Astrocyte (in vitro differentiated cells and primary cell): ENCODE measurements around the gene ARHGEF10L. TPM values are rescaled to one million over a fixed set of nuclear protein-coding genes. Genes with fewer than 3 reads are reported as not detected.

Experiments
- DNase-seq: peaks from one replicate; pipeline ENCODE4 v3.0.0-alpha.2; 2010; ENCODE audit warnings: low read depth
- FAIRE-seq: peaks from 2 replicates; lab custom pipeline; 2011; peaks lifted over from hg19 to GRCh38; lab: Jason Lieb, UNC
- H2AFZ ChIP-seq: 2 replicates; pipeline ENCODE4 v1.6.0; 2012; ENCODE audit warnings: low read depth, low read length, inconsistent platforms
- H3K27ac ChIP-seq: 2 replicates; pipeline ENCODE4 v1.5.1; 2011; ENCODE audit warnings: low read depth, low read length, inconsistent platforms
- H3K27me3 ChIP-seq: 2 replicates; pipeline ENCODE4 v1.6.0; 2011; ENCODE audit warnings: low read length, inconsistent platforms; ENCODE audit not compliant: insufficient read depth
- H3K36me3 ChIP-seq: 2 replicates; pipeline ENCODE4 v1.5.1; 2011; ENCODE audit warnings: low read length, inconsistent platforms; ENCODE audit not compliant: insufficient read depth
- H3K4me1 ChIP-seq: 2 replicates; pipeline ENCODE4 v1.5.1; 2011; ENCODE audit warnings: low read length, inconsistent platforms; ENCODE audit not compliant: insufficient read depth
- H3K4me2 ChIP-seq: 2 replicates; pipeline ENCODE4 v1.6.0; 2012; ENCODE audit warnings: low read length, inconsistent platforms
- H3K4me3 ChIP-seq: 2 replicates; pipeline ENCODE4 v1.5.1; 2011; ENCODE audit warnings: low read depth, mild to moderate bottlenecking, low read length, inconsistent platforms; ENCODE audit not compliant: insufficient read depth
- H3K79me2 ChIP-seq: 2 replicates; pipeline ENCODE4 v1.6.0; 2012; ENCODE audit warnings: mild to moderate bottlenecking, low read length, inconsistent platforms; ENCODE audit not compliant: insufficient read depth
- H3K9ac ChIP-seq: 2 replicates; pipeline ENCODE4 v1.6.0; 2012; ENCODE audit warnings: mild to moderate bottlenecking, low read length, inconsistent platforms
- H3K9me3 ChIP-seq: 2 replicates; pipeline ENCODE4 v1.5.1; 2012; ENCODE audit warnings: low read depth, mild to moderate bottlenecking, low read length, inconsistent platforms; ENCODE audit not compliant: insufficient read depth
- H4K20me1 ChIP-seq: 2 replicates; pipeline ENCODE4 v1.6.0; 2012; ENCODE audit warnings: low read length, inconsistent platforms; ENCODE audit not compliant: insufficient read depth
- H3K27ac Mint-ChIP-seq: one replicate; pipeline ENCODE4 v1.8.0; 2021; ENCODE audit warnings: mild to moderate bottlenecking, mixed read lengths; ENCODE audit not compliant: unreplicated experiment
- H3K27me3 Mint-ChIP-seq: one replicate; pipeline ENCODE4 v1.8.0; 2021; ENCODE audit warnings: low read depth, mixed read lengths; ENCODE audit not compliant: unreplicated experiment
- H3K36me3 Mint-ChIP-seq: one replicate; pipeline ENCODE4 v1.8.0; 2021; ENCODE audit warnings: low read depth, mixed read lengths; ENCODE audit not compliant: unreplicated experiment
- H3K4me1 Mint-ChIP-seq: one replicate; pipeline ENCODE4 v1.8.0; 2021; ENCODE audit warnings: low read depth, mixed read lengths; ENCODE audit not compliant: unreplicated experiment
- H3K4me3 Mint-ChIP-seq: one replicate; pipeline ENCODE4 v1.8.0; 2021; ENCODE audit warnings: mild to moderate bottlenecking, moderate library complexity, mixed read lengths; ENCODE audit not compliant: unreplicated experiment
- H3K9me3 Mint-ChIP-seq: one replicate; pipeline ENCODE4 v1.8.0; 2021; ENCODE audit warnings: mild to moderate bottlenecking, mixed read lengths; ENCODE audit not compliant: unreplicated experiment
- EZH2 ChIP-seq: IDR thresholded peaks from 2 replicates; pipeline ENCODE4 v1.6.1; 2012; ENCODE audit warnings: mild to moderate bottlenecking, low read length, inconsistent platforms; ENCODE audit not compliant: insufficient read depth
- total RNA-seq: library from RNA; stranded (reverse); gene quantifications from 2 replicates; pipeline ENCODE4 v1.2.1, GENCODE V29; 2021
- TF ChIP-seq, protein P1 (sequence below): IDR thresholded peaks from 2 replicates; pipeline ENCODE4 v1.5.1; 2011; ENCODE audit warnings: low read depth, mild to moderate bottlenecking, inconsistent platforms, low read length, moderate library complexity; ENCODE audit not compliant: insufficient read depth

Gene ARHGEF10L
- total RNA-seq, 1 donor from 2014 or later: 14.2 TPM

DNA sequence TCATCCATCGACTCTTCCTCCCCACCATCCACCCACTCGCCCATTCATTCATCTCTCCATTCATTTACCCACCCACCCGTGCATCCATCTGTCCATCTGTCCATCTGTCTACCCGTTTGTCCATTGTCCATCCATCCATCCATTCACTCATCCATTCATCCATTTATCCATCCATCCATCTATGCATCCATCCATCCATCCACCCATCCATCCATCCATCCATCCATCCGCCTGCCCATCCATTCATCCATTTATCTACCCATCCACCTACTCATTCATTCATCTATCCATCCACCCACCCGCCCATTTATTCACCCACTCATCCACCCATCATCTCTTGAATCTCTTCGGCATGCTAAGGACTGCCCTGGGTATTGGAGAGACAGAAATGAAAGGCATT, 18.5 kb downstream of the ARHGEF10L start:
- Mint-ChIP-seq H3K9me3 (no peaks in the 10 kb centered on the region), H3K27ac (no peak overlapping the region), H3K4me3 (no peak overlapping the region), H3K27me3 (no peaks in the 10 kb centered on the region), H3K4me1 (peaks cover 24% of the 10 kb centered on the region), H3K36me3 (no peaks in the 10 kb centered on the region)
- H3K9ac ChIP-seq: no peak overlapping the region
- H3K36me3 ChIP-seq: no peaks in the 10 kb centered on the region
- no peak overlapping the region for H3K27ac ChIP-seq
- TF ChIP-seq, protein P1, sequence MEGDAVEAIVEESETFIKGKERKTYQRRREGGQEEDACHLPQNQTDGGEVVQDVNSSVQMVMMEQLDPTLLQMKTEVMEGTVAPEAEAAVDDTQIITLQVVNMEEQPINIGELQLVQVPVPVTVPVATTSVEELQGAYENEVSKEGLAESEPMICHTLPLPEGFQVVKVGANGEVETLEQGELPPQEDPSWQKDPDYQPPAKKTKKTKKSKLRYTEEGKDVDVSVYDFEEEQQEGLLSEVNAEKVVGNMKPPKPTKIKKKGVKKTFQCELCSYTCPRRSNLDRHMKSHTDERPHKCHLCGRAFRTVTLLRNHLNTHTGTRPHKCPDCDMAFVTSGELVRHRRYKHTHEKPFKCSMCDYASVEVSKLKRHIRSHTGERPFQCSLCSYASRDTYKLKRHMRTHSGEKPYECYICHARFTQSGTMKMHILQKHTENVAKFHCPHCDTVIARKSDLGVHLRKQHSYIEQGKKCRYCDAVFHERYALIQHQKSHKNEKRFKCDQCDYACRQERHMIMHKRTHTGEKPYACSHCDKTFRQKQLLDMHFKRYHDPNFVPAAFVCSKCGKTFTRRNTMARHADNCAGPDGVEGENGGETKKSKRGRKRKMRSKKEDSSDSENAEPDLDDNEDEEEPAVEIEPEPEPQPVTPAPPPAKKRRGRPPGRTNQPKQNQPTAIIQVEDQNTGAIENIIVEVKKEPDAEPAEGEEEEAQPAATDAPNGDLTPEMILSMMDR: no peak
- no peak for TF ChIP-seq EZH2
- H3K4me2 ChIP-seq: no peak overlapping the region
- H3K9me3 ChIP-seq: no peaks in the 10 kb centered on the region
- peaks cover 23% of the 10 kb centered on the region for H3K4me1 ChIP-seq
- FAIRE-seq: no peak
- H4K20me1 ChIP-seq: peaks cover 29% of the 10 kb centered on the region
- no peak overlapping the region for H2AFZ ChIP-seq
- H3K4me3 ChIP-seq: no peak overlapping the region
- H3K79me2 ChIP-seq: peaks cover 23% of the 10 kb centered on the region
- DNase-seq: no peak
- H3K27me3 ChIP-seq: no peaks in the 10 kb centered on the region

- H3K36me3 ChIP-seq: no peaks in the 10 kb centered on the region
- no peaks in the 10 kb centered on the region for H3K9me3 ChIP-seq
- H3K27me3 ChIP-seq: no peaks in the 10 kb centered on the region
- H3K9ac ChIP-seq: no peak overlapping the region
- no peak overlapping the region for H2AFZ ChIP-seq
- Mint-ChIP-seq H3K27me3 (no peaks in the 10 kb centered on the region), H3K4me3 (no peak overlapping the region), H3K36me3 (no peaks in the 10 kb centered on the region), H3K9me3 (no peaks in the 10 kb centered on the region), H3K27ac (no peak overlapping the region), H3K4me1 (peaks cover 24% of the 10 kb centered on the region)
- peaks cover 31% of the 10 kb centered on the region for H4K20me1 ChIP-seq
- DNase-seq (no peak), FAIRE-seq (no peak)
- peaks cover 28% of the 10 kb centered on the region for H3K79me2 ChIP-seq
- TF ChIP-seq EZH2: no peak
- TF ChIP-seq, protein P1: no peak
- H3K4me2 ChIP-seq: no peak overlapping the region
- H3K4me1 ChIP-seq: peaks cover 22% of the 10 kb centered on the region
- H3K4me3 ChIP-seq: no peak overlapping the region
- H3K27ac ChIP-seq: no peak overlapping the region
Observed at GRCh38 chr1:17558541-17558940, 19.0 kb downstream of the ARHGEF10L start.

DNA sequence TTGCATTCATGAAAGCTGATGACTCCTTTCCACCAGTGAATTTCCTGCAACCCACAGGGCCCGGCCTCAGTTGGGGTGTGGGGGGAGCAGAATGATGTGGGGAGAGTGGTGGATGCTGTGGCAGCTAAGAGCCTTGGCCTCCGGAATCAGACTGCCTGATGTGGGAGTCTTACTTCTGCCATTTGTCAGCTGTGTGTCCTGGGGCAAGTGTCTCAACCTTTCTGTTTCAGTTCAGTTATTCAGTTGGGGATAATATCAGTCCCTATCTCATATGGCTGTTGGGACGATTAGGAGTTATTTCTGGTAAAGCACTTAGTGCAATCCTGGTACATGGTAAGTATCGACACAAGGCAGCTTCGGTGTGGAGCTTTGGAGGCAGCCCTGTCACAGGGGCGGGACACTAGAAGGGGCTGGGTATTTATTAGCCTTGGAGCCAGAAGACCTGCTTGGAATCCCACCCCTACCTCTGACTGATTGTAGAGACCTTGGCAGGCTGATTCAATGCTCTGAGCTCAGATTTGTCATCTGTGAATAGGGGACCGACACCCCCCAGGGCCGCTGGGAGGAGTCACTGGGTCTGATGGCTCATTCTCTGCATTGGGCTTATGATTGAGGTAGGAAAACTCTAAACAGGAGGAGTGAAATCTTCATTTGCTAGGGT, 19.6 kb downstream of the ARHGEF10L start:
- Mint-ChIP-seq H3K27me3 (no peaks in the 10 kb centered on the region), H3K4me1 (peaks cover 19% of the 10 kb centered on the region), H3K36me3 (no peaks in the 10 kb centered on the region), H3K4me3 (no peak overlapping the region), H3K27ac (no peak overlapping the region), H3K9me3 (no peaks in the 10 kb centered on the region)
- H3K9me3 ChIP-seq: no peaks in the 10 kb centered on the region
- H3K4me3 ChIP-seq: no peak overlapping the region
- H3K4me2 ChIP-seq: no peak overlapping the region
- H3K36me3 ChIP-seq: no peaks in the 10 kb centered on the region
- no peak overlapping the region for H2AFZ ChIP-seq
- DNase-seq (no peak), FAIRE-seq (peak; percentile 9)
- no peak overlapping the region for H3K27ac ChIP-seq
- no peaks in the 10 kb centered on the region for H3K27me3 ChIP-seq
- H3K9ac ChIP-seq: no peak overlapping the region
- TF ChIP-seq, protein P1: no peak
- TF ChIP-seq EZH2: no peak
- peaks cover 34% of the 10 kb centered on the region for H3K79me2 ChIP-seq
- H3K4me1 ChIP-seq: peaks cover 17% of the 10 kb centered on the region
- peaks cover 36% of the 10 kb centered on the region for H4K20me1 ChIP-seq
